Measurements from ENCODE around the gene TOMM20. TPM values are rescaled to one million over a fixed set of nuclear protein-coding genes. Genes with fewer than 3 reads are reported as not detected.

TOMM20 gene
- total and polyA plus RNA-seq, 3 experiments from 2014 or later = 59.8 to 115 (median 108) TPM

DNA sequence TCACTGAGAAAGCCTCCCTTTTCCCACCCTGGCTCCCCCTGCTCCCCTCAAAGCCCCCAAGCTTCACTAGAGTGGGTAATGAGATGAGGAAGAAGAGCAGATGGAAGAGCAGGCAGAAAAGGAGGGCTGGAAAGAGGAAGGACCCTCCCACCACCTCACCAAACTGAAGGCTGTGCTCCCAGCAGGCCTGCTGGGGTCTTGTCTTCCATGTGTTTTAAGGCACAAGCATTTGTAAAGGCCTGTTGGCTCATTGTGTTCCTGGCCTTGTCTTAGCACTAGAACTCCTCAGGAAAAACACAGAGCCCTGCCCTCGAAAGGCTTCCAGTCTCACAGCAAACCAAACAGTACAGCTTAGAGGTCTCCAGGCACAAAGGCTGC is 51.5 kb downstream of the TOMM20 start:
- Mint-ChIP-seq H3K27ac (no peak overlapping the region), H3K9me3 (no peaks in the 10 kb centered on the region), H3K4me1 (peaks cover 23 to 29% (median 28%) of the 10 kb centered on the region in 3 donors), H3K4me3 (no peak overlapping the region), H3K36me3 (no peaks in the 10 kb centered on the region), H3K27me3 (no peaks in the 10 kb centered on the region)
- Histone ChIP-seq H3K27me3 (ENCODE audit: insufficient read depth, low read length, poor library complexity, severe bottlenecking) (no peaks in the 10 kb centered on the region), H3K36me3 (ENCODE audit: insufficient read depth, low read length) (no peaks in the 10 kb centered on the region), H3K4me1 (ENCODE audit: insufficient read depth, low read length) (peaks cover 16% of the 10 kb centered on the region), H3K27ac (ENCODE audit: low read depth, low read length) (no peak overlapping the region), H3K9me3 (ENCODE audit: low read length) (no peaks in the 10 kb centered on the region), H3K4me3 (ENCODE audit: low read length) (no peak overlapping the region)
- ChIA-PET CTCF (interaction anchor here (0.7 to 1.0 kb wide), 2 partner anchors 466 to 479 kb away, joined by 3 read pairs; no protein-coding TSS in a partner anchor), POLR2A (interaction anchor here (0.6 kb wide), 1 partner anchor 61 kb away, joined by 3 read pairs; no protein-coding TSS in a partner anchor)
- no peak for DNase-seq

- no peaks in the 10 kb centered on the region for H3K36me3 ChIP-seq (ENCODE audit: insufficient read depth, low read length)
- H3K27me3 Mint-ChIP-seq = no peaks in the 10 kb centered on the region
- no peak overlapping the region for H3K4me3 ChIP-seq (ENCODE audit: low read length)
- H3K9me3 Mint-ChIP-seq = no peaks in the 10 kb centered on the region
- H3K4me1 ChIP-seq (ENCODE audit: insufficient read depth, low read length) = peaks cover 16% of the 10 kb centered on the region
- no peak overlapping the region for H3K27ac ChIP-seq (ENCODE audit: low read depth, low read length)
- DNase-seq = no peak
- no peaks in the 10 kb centered on the region for H3K27me3 ChIP-seq (ENCODE audit: insufficient read depth, low read length, poor library complexity, severe bottlenecking)
- H3K4me3 Mint-ChIP-seq = no peak overlapping the region
- peak overlapping the region in 4 of 8 donors; percentile 43 to 74 (median 58) for H3K27ac Mint-ChIP-seq
- ChIA-PET CTCF (interaction anchor here (0.7 kb wide), 1 partner anchor 465 kb away, joined by 3 read pairs; no protein-coding TSS in a partner anchor), POLR2A (no interaction called here)
- no peaks in the 10 kb centered on the region for H3K36me3 Mint-ChIP-seq
- no peaks in the 10 kb centered on the region for H3K9me3 ChIP-seq (ENCODE audit: low read length)
- H3K4me1 Mint-ChIP-seq = peaks cover 23 to 29% (median 28%) of the 10 kb centered on the region in 3 donors
Measured at GRCh38 chr1:235076504-235077162, 52.0 kb downstream of the TOMM20 start.

DNA sequence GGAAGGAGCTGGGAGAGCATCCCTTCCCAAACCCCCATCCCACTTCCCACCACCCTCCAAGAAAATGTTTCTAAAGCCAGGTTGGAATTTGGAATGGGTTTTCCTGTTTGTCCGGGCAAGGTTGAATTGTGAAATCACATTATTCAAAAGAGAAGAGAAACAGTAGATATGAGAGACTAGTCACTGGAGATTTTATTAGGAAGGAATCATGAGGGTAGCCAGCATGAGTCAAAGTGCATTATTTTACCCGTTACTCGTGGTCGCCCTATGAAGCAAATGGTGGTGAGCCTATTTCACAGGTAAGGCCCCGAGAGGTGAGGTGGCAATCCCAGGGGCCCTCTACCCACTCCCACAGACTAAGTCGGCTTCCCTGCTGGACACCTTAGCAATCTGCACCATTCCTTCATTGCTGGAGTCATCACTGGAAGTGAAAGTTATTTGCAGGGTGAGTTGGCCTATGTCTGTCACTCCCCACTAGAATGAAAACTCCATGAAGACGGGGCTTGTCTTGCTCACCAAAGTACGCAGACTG is 52.8 kb downstream of the TOMM20 start:
- Histone ChIP-seq H3K27me3 (ENCODE audit: insufficient read depth, low read length, poor library complexity, severe bottlenecking) (no peaks in the 10 kb centered on the region), H3K36me3 (ENCODE audit: insufficient read depth, low read length) (no peaks in the 10 kb centered on the region), H3K9me3 (ENCODE audit: low read length) (no peaks in the 10 kb centered on the region), H3K27ac (ENCODE audit: low read depth, low read length) (no peak overlapping the region), H3K4me1 (ENCODE audit: insufficient read depth, low read length) (peaks cover 16% of the 10 kb centered on the region), H3K4me3 (ENCODE audit: low read length) (no peak overlapping the region)
- POLR2A ChIA-PET = interaction anchor here (0.8 kb wide), 1 partner anchor 477 kb away, joined by 4 read pairs; no protein-coding TSS in a partner anchor
- CTCF ChIA-PET = interaction anchor here (0.9 to 3.9 kb wide), 2 partner anchors 8 to 18 kb away, joined by 3 to 19 read pairs; no protein-coding TSS in a partner anchor
- peak overlapping the region in 3 of 8 donors; percentile 53 to 88 (median 84) for H3K27ac Mint-ChIP-seq
- H3K9me3 Mint-ChIP-seq = no peaks in the 10 kb centered on the region
- H3K4me1 Mint-ChIP-seq = peaks cover 23 to 29% (median 28%) of the 10 kb centered on the region in 3 donors
- H3K4me3 Mint-ChIP-seq = peak overlapping the region in 4 of 7 donors; percentile 75 to 86 (median 78)
- no peak for DNase-seq
- H3K27me3 Mint-ChIP-seq = no peaks in the 10 kb centered on the region
- H3K36me3 Mint-ChIP-seq = no peaks in the 10 kb centered on the region

DNA sequence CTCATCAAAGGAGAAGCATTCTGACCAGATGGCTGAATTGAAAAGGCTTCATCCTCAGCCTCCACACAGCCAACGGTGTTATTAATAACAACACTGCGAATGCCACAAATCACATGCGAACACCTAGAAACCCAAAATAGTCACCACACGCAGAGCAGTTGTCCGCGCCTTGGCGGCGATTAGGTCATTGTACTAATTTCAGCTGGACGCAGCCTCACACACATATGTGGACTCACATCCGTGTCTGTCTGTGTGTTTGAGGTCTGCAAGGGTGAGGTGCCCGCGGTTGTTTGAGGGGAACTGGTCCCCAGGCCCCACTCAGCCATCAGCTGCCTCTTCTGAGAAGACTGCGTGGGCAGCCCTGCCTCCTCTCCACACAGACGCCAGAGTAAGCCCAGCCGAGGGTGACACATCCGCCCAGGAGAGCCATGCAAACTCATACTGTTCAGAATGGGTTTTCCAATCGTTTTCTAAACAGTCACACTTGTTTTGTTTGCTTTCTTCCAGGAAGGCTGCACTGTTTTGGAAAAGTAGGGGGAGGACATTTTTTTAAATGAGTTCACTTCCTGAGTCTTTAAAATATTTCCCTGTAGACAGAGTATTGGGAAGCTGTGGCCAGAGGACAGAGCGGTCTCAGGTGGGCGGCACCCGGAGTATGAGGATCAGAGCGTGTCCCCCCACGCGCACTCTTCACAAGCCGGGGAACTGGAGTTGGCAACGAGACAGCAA is 53.4 kb downstream of the TOMM20 start:
- ChIA-PET CTCF (interaction anchor here (0.9 to 3.9 kb wide), 2 partner anchors 9 to 18 kb away, joined by 3 to 19 read pairs; no protein-coding TSS in a partner anchor), POLR2A (interaction anchor here (0.8 kb wide), 1 partner anchor 476 kb away, joined by 4 read pairs; no protein-coding TSS in a partner anchor)
- Mint-ChIP-seq H3K4me1 (peaks cover 23 to 29% (median 28%) of the 10 kb centered on the region in 3 donors), H3K27me3 (no peaks in the 10 kb centered on the region), H3K9me3 (no peaks in the 10 kb centered on the region), H3K27ac (peak overlapping the region in 7 of 8 donors; percentile 2 to 88 (median 78)), H3K4me3 (peak overlapping the region; percentile 69 to 90 (median 78)), H3K36me3 (no peaks in the 10 kb centered on the region)
- Histone ChIP-seq H3K27me3 (ENCODE audit: insufficient read depth, low read length, poor library complexity, severe bottlenecking) (no peaks in the 10 kb centered on the region), H3K27ac (ENCODE audit: low read depth, low read length) (no peak overlapping the region), H3K4me1 (ENCODE audit: insufficient read depth, low read length) (peaks cover 16% of the 10 kb centered on the region), H3K36me3 (ENCODE audit: insufficient read depth, low read length) (no peaks in the 10 kb centered on the region), H3K9me3 (ENCODE audit: low read length) (no peaks in the 10 kb centered on the region), H3K4me3 (ENCODE audit: low read length) (peak overlapping the region; percentile 57)
- DNase-seq = peak in 4 of 5 donors; percentile 7 to 72 (median 31)

DNA sequence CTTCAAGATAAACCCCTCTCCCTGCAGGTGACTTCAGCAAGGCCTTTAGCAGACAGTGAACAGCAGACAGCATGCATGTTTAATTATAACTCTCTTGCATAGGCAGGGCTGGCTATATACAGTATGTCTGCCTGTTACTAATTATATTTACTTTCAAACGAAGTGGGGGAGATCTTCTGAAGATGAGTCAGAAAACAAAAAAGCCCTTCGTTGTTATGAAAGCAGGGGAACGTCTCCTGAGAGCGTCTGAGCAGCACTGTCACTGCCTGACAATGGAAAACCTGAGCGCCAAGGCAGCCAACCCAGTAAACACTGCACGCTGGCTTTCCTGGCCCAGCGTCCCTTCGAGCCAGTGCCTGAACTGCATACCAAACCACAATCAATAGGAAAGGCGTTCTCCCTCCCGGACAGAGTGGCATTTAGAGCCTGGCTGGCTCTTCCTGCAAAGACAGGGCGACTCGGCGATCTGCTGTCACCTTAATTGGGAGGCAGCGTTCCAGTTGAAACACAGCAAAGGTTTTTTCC is 54.1 kb downstream of the TOMM20 start:
- H3K27ac ChIP-seq (ENCODE audit: low read depth, low read length) = no peak overlapping the region
- H3K9me3 ChIP-seq (ENCODE audit: low read length) = no peaks in the 10 kb centered on the region
- Mint-ChIP-seq H3K9me3 (no peaks in the 10 kb centered on the region), H3K4me3 (peak overlapping the region; percentile 69 to 90 (median 78)), H3K4me1 (peaks cover 23 to 29% (median 28%) of the 10 kb centered on the region in 3 donors), H3K27me3 (no peaks in the 10 kb centered on the region), H3K36me3 (no peaks in the 10 kb centered on the region), H3K27ac (peak overlapping the region in 6 of 8 donors; percentile 2 to 88 (median 81))
- CTCF ChIA-PET = interaction anchor here (0.9 to 3.9 kb wide), 2 partner anchors 9 to 19 kb away, joined by 3 to 19 read pairs; no protein-coding TSS in a partner anchor
- H3K27me3 ChIP-seq (ENCODE audit: insufficient read depth, low read length, poor library complexity, severe bottlenecking) = no peaks in the 10 kb centered on the region
- no peaks in the 10 kb centered on the region for H3K36me3 ChIP-seq (ENCODE audit: insufficient read depth, low read length)
- POLR2A ChIA-PET = no interaction called here
- peaks cover 16% of the 10 kb centered on the region for H3K4me1 ChIP-seq (ENCODE audit: insufficient read depth, low read length)
- H3K4me3 ChIP-seq (ENCODE audit: low read length) = no peak overlapping the region
- DNase-seq = peak in 2 of 5 donors; percentile 6 to 59

DNA sequence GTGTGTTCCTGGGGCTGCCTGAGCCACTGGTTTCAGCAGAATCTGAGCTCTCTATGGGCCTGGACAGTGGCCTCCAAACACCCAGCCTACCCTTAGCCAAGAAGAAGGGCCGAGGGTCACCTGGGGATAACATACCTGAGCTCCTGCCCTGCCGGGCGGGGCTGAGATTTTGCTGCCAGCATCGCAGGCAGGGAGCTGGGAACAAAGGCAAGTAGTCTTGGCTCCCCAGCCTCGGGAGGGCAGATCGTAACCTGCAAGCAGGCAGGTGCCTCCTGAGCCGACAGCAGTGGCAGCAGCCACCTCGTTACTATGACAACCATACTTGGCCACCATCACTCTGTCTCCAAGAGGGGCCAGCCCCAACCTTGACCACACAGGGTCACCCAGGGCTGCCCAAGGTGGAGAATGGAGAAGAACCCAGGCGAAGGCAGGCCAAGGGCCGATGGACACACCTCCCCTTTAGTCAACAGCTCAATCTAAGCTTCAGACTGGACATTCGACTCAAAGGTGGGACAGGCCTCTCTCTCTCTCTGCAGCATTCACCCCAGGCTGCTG is 54.6 kb downstream of the TOMM20 start:
- POLR2A ChIA-PET = no interaction called here
- CTCF ChIA-PET = interaction anchor here (3.9 kb wide), 1 partner anchor 10 kb away, joined by 19 read pairs; no protein-coding TSS in a partner anchor
- DNase-seq = no peak
- H3K27me3 Mint-ChIP-seq = no peaks in the 10 kb centered on the region
- H3K9me3 Mint-ChIP-seq = no peaks in the 10 kb centered on the region
- Histone ChIP-seq H3K4me3 (ENCODE audit: low read length) (no peak overlapping the region), H3K36me3 (ENCODE audit: insufficient read depth, low read length) (no peaks in the 10 kb centered on the region), H3K27ac (ENCODE audit: low read depth, low read length) (no peak overlapping the region), H3K27me3 (ENCODE audit: insufficient read depth, low read length, poor library complexity, severe bottlenecking) (no peaks in the 10 kb centered on the region), H3K9me3 (ENCODE audit: low read length) (no peaks in the 10 kb centered on the region), H3K4me1 (ENCODE audit: insufficient read depth, low read length) (peaks cover 16% of the 10 kb centered on the region)
- peaks cover 23 to 29% (median 28%) of the 10 kb centered on the region in 3 donors for H3K4me1 Mint-ChIP-seq
- H3K27ac Mint-ChIP-seq = peak overlapping the region in 1 of 8 donors; percentile 20
- no peaks in the 10 kb centered on the region for H3K36me3 Mint-ChIP-seq
- H3K4me3 Mint-ChIP-seq = peak overlapping the region in 2 of 7 donors; percentile 75 to 90

- ChIA-PET CTCF (interaction anchor here (3.9 kb wide), 1 partner anchor 10 kb away, joined by 19 read pairs; no protein-coding TSS in a partner anchor), POLR2A (no interaction called here)
- DNase-seq = no peak
- H3K27ac ChIP-seq (ENCODE audit: low read depth, low read length) = no peak overlapping the region
- H3K27me3 ChIP-seq (ENCODE audit: insufficient read depth, low read length, poor library complexity, severe bottlenecking) = no peaks in the 10 kb centered on the region
- Mint-ChIP-seq H3K4me1 (peaks cover 23 to 29% (median 28%) of the 10 kb centered on the region in 3 donors), H3K27ac (peak overlapping the region in 1 of 8 donors; percentile 62), H3K36me3 (no peaks in the 10 kb centered on the region), H3K27me3 (no peaks in the 10 kb centered on the region), H3K9me3 (no peaks in the 10 kb centered on the region), H3K4me3 (no peak overlapping the region)
- H3K4me1 ChIP-seq (ENCODE audit: insufficient read depth, low read length) = peaks cover 16% of the 10 kb centered on the region
- H3K36me3 ChIP-seq (ENCODE audit: insufficient read depth, low read length) = no peaks in the 10 kb centered on the region
- H3K4me3 ChIP-seq (ENCODE audit: low read length) = no peak overlapping the region
- no peaks in the 10 kb centered on the region for H3K9me3 ChIP-seq (ENCODE audit: low read length)
Measured at GRCh38 chr1:235073331-235073967, 55.2 kb downstream of the TOMM20 start.

Measured in CD8-positive, alpha-beta memory T cell (primary cell).